HCT116 (cell line): ENCODE measurements around the gene KLK6. TPM values are rescaled to one million over a fixed set of nuclear protein-coding genes. Genes with fewer than 3 reads are reported as not detected.

Experiments
- ATAC-seq: fragments of 200-7000 bp; cut with Tn5 transposase; 2 replicates; pipeline ENCODE4 v1.9.1; 2020; ENCODE audit warnings: mild to moderate bottlenecking, moderate library complexity
- BruUV-seq: library from RNA; stranded (reverse); fragments of 400-500 nt; replicated peaks from 2 replicates; lab custom pipeline; 2021; lab: Mats Ljungman, UMichigan
- CTCF ChIA-PET: fragments of 300-600 bp; sonication (Branson Sonifier 250); formaldehyde crosslinking; loops from one replicate; lab custom pipeline; 2021; ENCODE audit warnings: antibody characterized with exemption; lab: Charles Lee
- POLR2A ChIA-PET: fragments of 300-600, 350-600 bp; sonication (Branson Sonifier 250); formaldehyde crosslinking; loops from one replicate; lab custom pipeline; 2021; ENCODE audit warnings: antibody characterized with exemption; lab: Charles Lee
- RAD21 ChIA-PET, 2 experiments: fragments of 300-600 bp; sonication (Branson Sonifier 250); formaldehyde crosslinking; loops; one replicate each; lab custom pipeline; 2023; ENCODE audit warnings: low total read pairs in 2 of 2; ENCODE audit not compliant: uncharacterized antibody in 2 of 2, unreplicated experiment in 2 of 2, low non-redundant PET in 1 of 2; lab: Charles Lee
- DNase-seq: peaks from one replicate; pipeline ENCODE4 v3.0.0-alpha.2; 2010; ENCODE audit warnings: low read depth, low spot score
- H2AFZ ChIP-seq: fragments of 200-600 bp; shearing (Covaris generic), sonication (generic); 2 replicates; pipeline ENCODE4 v1.6.1; 2017; ENCODE audit warnings: low read depth, mixed run types, mixed read lengths, antibody characterized with exemption, low read length; ENCODE audit not compliant: poor library complexity, severe bottlenecking
- H3K27ac ChIP-seq: 2 replicates; pipeline ENCODE4 v1.5.1; 2012; ENCODE audit warnings: low read depth, low read length
- H3K27me3 ChIP-seq: fragments of 200-600 bp; sonication (generic); 2 replicates; pipeline ENCODE4 v1.6.1; 2016; ENCODE audit warnings: mixed run types, low read length, mixed read lengths; ENCODE audit not compliant: insufficient read depth
- H3K36me3 ChIP-seq, 2 experiments: fragments of 200-500 bp in 1 of 2; fragments of 200-600 bp in 1 of 2; sonication (Bioruptor generic) in 1 of 2; sonication (generic) in 1 of 2; 2 replicates each; pipeline versions ENCODE4 v1.5.1 to v1.6.1; 2014 to 2016; ENCODE audit warnings: low read length in 2 of 2, inconsistent platforms in 1 of 2, mixed read lengths in 1 of 2, mixed run types in 1 of 2; ENCODE audit not compliant: insufficient read depth in 2 of 2, control insufficient read depth in 1 of 2
- H3K4me1 ChIP-seq, 2 experiments: fragments of 200-600 bp in 1 of 2; sonication (generic) in 1 of 2; 2 replicates each; pipeline versions ENCODE4 v1.5.1 to v1.6.1; 2012 to 2017; ENCODE audit warnings: low read length in 2 of 2, inconsistent platforms in 1 of 2, mild to moderate bottlenecking in 1 of 2, mixed read lengths in 1 of 2, mixed run types in 1 of 2, moderate library complexity in 1 of 2; ENCODE audit not compliant: insufficient read depth in 2 of 2, control insufficient read depth in 1 of 2
- H3K4me2 ChIP-seq: fragments of 200-600 bp; sonication (generic); 2 replicates; pipeline ENCODE4 v1.6.1; 2017; ENCODE audit warnings: mixed run types, low read length, mixed read lengths
- H3K4me3 ChIP-seq, 2 experiments: fragments of 200-600 bp in 1 of 2; sonication (generic) in 1 of 2; replicated peaks in 1 of 2; 2 replicates each; pipeline ENCODE4 v1.5.1; 2011 to 2016; ENCODE audit warnings: low read length in 2 of 2, control low read depth in 1 of 2, low read depth in 1 of 2, mild to moderate bottlenecking in 1 of 2, mixed read lengths in 1 of 2, mixed run types in 1 of 2
- H3K79me2 ChIP-seq: fragments of 200-600 bp; sonication (generic); 2 replicates; pipeline ENCODE4 v1.6.1; 2017; ENCODE audit warnings: mild to moderate bottlenecking, mixed run types, low read length, moderate library complexity, mixed read lengths; ENCODE audit not compliant: insufficient read depth
- H3K9ac ChIP-seq: fragments of 200-600 bp; sonication (generic); 2 replicates; pipeline ENCODE4 v1.6.1; 2016; ENCODE audit warnings: low read length, mixed read lengths
- H3K9me2 ChIP-seq: fragments of 200-600 bp; sonication (generic), shearing (Covaris generic); 2 replicates; pipeline ENCODE4 v1.6.1; 2017; ENCODE audit warnings: mixed run types, mild to moderate bottlenecking, moderate library complexity; ENCODE audit not compliant: insufficient read depth
- H3K9me3 ChIP-seq, 2 experiments: fragments of 200-500 bp in 1 of 2; fragments of 200-600 bp in 1 of 2; sonication (Bioruptor generic) in 1 of 2; sonication (generic) in 1 of 2; 2 replicates each; pipeline ENCODE4 v1.6.1; 2014 to 2017; ENCODE audit warnings: low read length in 2 of 2, mixed read lengths in 2 of 2, inconsistent platforms in 1 of 2, low read depth in 1 of 2, mild to moderate bottlenecking in 1 of 2, mixed run types in 1 of 2, moderate library complexity in 1 of 2; ENCODE audit not compliant: control insufficient read depth in 1 of 2, insufficient read depth in 1 of 2
- H4K20me1 ChIP-seq: fragments of 200-600 bp; sonication (generic), shearing (Covaris generic); 2 replicates; pipeline ENCODE4 v1.6.1; 2017; ENCODE audit warnings: mixed run types, mild to moderate bottlenecking, moderate library complexity; ENCODE audit not compliant: insufficient read depth
- CBX3 ChIP-seq: IDR thresholded peaks from 2 replicates; pipeline ENCODE4 v1.6.1; 2012; ENCODE audit warnings: low read depth
- CEBPB ChIP-seq: IDR thresholded peaks from 2 replicates; pipeline ENCODE4 v1.6.1; 2012; ENCODE audit warnings: low read depth
- EGR1 ChIP-seq: IDR thresholded peaks from 2 replicates; pipeline ENCODE4 v1.6.1; 2012; ENCODE audit warnings: low read depth
- ELF1 ChIP-seq: IDR thresholded peaks from 2 replicates; pipeline ENCODE4 v1.6.1; 2012; ENCODE audit warnings: low read depth, borderline replicate concordance
- EZH2 ChIP-seq: fragments of 200-600 bp; sonication (generic); IDR thresholded peaks from 2 replicates; pipeline ENCODE4 v1.6.1; 2017; ENCODE audit warnings: antibody characterized with exemption, mixed run types
- JUND ChIP-seq: IDR thresholded peaks from 2 replicates; pipeline ENCODE4 v1.6.1; 2012
- MAX ChIP-seq: IDR thresholded peaks from 2 replicates; pipeline ENCODE4 v1.6.1; 2012
- POLR2A ChIP-seq: IDR thresholded peaks from 2 replicates; pipeline ENCODE4 v1.7.0; 2011; ENCODE audit warnings: borderline replicate concordance; ENCODE audit not compliant: insufficient read depth, insufficient read length; ENCODE audit errors: extremely low read depth
- POLR2AphosphoS5 ChIP-seq: IDR thresholded peaks from 2 replicates; pipeline ENCODE4 v1.6.1; 2011; ENCODE audit warnings: mild to moderate bottlenecking, low read depth, low read length, moderate library complexity
- RAD21 ChIP-seq: IDR thresholded peaks from 2 replicates; pipeline ENCODE4 v1.6.1; 2012; ENCODE audit warnings: low read depth, mild to moderate bottlenecking
- REST ChIP-seq: IDR thresholded peaks from 2 replicates; pipeline ENCODE4 v1.6.1; 2012; ENCODE audit warnings: low read depth
- SIN3A ChIP-seq: IDR thresholded peaks from 2 replicates; pipeline ENCODE4 v1.6.1; 2012; ENCODE audit warnings: low read depth
- SP1 ChIP-seq: IDR thresholded peaks from 2 replicates; pipeline ENCODE4 v1.6.1; 2012; ENCODE audit warnings: low read depth
- SRF ChIP-seq: IDR thresholded peaks from 2 replicates; pipeline ENCODE4 v1.6.1; 2012; ENCODE audit warnings: low read depth
- TCF7L2 ChIP-seq: IDR thresholded peaks from 2 replicates; pipeline ENCODE4 v1.7.0; 2011; ENCODE audit warnings: borderline replicate concordance, inconsistent platforms; ENCODE audit not compliant: insufficient read depth, insufficient read length; ENCODE audit errors: extremely low read depth
- YY1 ChIP-seq: IDR thresholded peaks from 2 replicates; pipeline ENCODE4 v1.6.1; 2011; ENCODE audit warnings: low read length, low read depth, moderate library complexity, mild to moderate bottlenecking; ENCODE audit not compliant: insufficient replicate concordance; ENCODE audit errors: extremely low read depth
- ZFX ChIP-seq: fragments of 450-650 bp; IDR thresholded peaks from 2 replicates; pipeline ENCODE4 v1.6.1; 2017
- ZNF274 ChIP-seq: fragments of 200-500 bp; sonication (Bioruptor generic); IDR thresholded peaks from 2 replicates; pipeline ENCODE4 v1.6.1; 2014; ENCODE audit warnings: mild to moderate bottlenecking, low read depth, low read length, inconsistent platforms
- intact Hi-C: fragments of 100-400 bp; cut with micrococcal nuclease; formaldehyde crosslinking; loops from 2 replicates; pipeline ENCODE4 v1.10.0; 2022
- total RNA-seq: library from RNA; stranded (reverse); gene quantifications from one replicate; pipeline ENCODE4 v1.2.1, GENCODE V29; 2021; ENCODE audit not compliant: unreplicated experiment
- TF ChIP-seq, protein P1 (sequence below): IDR thresholded peaks from 2 replicates; pipeline ENCODE4 v1.6.1; 2012
- TF ChIP-seq, protein P2 (sequence below), 3 experiments: fragments of 200-600 bp in 1 of 3; sonication (generic) in 1 of 3; IDR thresholded peaks in 2 of 3; conservative IDR thresholded peaks in 1 of 3; 2 replicates each; pipeline ENCODE4 v1.5.1; 2012 to 2017; ENCODE audit warnings: low read depth in 2 of 3, low read length in 2 of 3, antibody characterized with exemption in 1 of 3, borderline replicate concordance in 1 of 3, control low read depth in 1 of 3, mild to moderate bottlenecking in 1 of 3, mixed read lengths in 1 of 3, mixed run types in 1 of 3, moderate library complexity in 1 of 3; ENCODE audit not compliant: insufficient read depth in 1 of 3

KLK6 gene
- total RNA-seq, 1 experiment from 2014 or later, result 40.5 TPM

DNA sequence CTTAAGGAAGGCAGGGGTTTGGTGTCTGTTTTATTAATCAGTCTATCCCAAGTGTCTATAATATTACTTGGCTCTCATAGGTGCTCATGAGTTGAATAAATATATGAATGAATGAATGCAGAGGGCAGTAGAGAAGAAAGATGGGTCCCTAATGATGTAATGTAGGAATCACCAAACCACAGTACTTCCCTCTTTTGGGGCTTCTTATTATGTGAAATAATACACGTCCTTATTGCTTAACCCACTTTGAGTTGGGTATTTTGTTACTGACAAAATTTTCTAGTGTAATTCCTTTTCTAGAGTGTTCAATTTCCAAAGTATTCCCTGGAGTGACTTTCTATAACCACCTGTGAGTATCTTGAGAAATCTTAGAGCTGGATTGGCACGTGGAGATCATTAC, 29.8 kb downstream of the KLK6 start (continued):
- no peak for TF ChIP-seq TCF7L2
- TF ChIP-seq ZNF274, result no peak
- no peak for TF ChIP-seq ZFX

DNA sequence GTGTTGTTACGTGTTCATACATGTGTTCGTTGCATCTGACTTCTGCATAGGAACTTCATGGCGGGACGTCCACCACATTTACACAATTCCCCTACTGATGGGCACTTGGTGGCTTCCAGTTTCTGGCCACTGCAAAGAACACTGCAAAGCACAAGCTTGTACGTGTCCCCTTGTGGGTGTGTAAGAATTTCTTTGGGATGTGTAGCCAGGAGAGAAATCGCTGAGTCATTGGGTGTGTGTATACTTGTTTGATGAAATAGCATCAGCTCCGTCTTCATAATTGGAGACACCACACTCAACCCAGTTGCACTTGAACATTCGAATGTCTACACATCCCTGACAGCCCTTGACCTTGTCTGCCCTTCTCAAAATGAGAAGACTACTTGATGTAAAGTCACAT, 35.8 kb downstream of the KLK6 start:
- intact Hi-C loops, result loop anchor here (2.0 kb wide), 2 partner anchors 35 to 67 kb away; partner anchors contain the start of genes KLK6 and KLK8
- H3K27ac ChIP-seq, result peak overlapping the region; percentile 78
- peak overlapping the region; percentile 77 for H2AFZ ChIP-seq
- no peaks in the 10 kb centered on the region for H3K27me3 ChIP-seq
- no peaks in the 10 kb centered on the region for H3K36me3 ChIP-seq
- peak overlapping the region in 1 of 2 experiments; percentile 1; a peak in 1 of 4 replicates for H3K4me3 ChIP-seq
- H3K4me1 ChIP-seq, result peaks cover 47 to 54% of the 10 kb centered on the region in 2 experiments
- H3K79me2 ChIP-seq, result no peaks in the 10 kb centered on the region
- BruUV-seq, result no TSS peak
- H3K9me2 ChIP-seq, result no peaks in the 10 kb centered on the region
- H3K9ac ChIP-seq, result peak overlapping the region; percentile 40
- RAD21 ChIA-PET, result interaction anchor here (1.3 to 1.7 kb wide), 3 partner anchors 12 to 83 kb away, joined by 3 to 4 read pairs (median 4); no protein-coding TSS in a partner anchor
- H3K4me2 ChIP-seq, result peak overlapping the region; percentile 82
- H4K20me1 ChIP-seq, result no peaks in the 10 kb centered on the region
- no peaks in the 10 kb centered on the region for H3K9me3 ChIP-seq
- CTCF ChIA-PET, result interaction anchor here (1.2 to 10.4 kb wide), 4 partner anchors 11 to 163 kb away, joined by 3 to 62 read pairs (median 9); no protein-coding TSS in a partner anchor
- DNase-seq (no peak), ATAC-seq (no peak)
- POLR2A ChIA-PET, result interaction anchor here (0.6 to 2.1 kb wide), 7 partner anchors 12 to 1961 kb away, joined by 3 to 8 read pairs (median 4); partner anchors contain the start of genes KLK10, KLK6 and KLK8
- TF ChIP-seq JUND, result peak; percentile 61
- TF ChIP-seq ELF1, result no peak
- no peak; the same call in 1 of the 2 replicates for TF ChIP-seq POLR2AphosphoS5
- TF ChIP-seq, protein P1, sequence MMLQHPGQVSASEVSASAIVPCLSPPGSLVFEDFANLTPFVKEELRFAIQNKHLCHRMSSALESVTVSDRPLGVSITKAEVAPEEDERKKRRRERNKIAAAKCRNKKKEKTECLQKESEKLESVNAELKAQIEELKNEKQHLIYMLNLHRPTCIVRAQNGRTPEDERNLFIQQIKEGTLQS, result no peak
- TF ChIP-seq, protein P2, sequence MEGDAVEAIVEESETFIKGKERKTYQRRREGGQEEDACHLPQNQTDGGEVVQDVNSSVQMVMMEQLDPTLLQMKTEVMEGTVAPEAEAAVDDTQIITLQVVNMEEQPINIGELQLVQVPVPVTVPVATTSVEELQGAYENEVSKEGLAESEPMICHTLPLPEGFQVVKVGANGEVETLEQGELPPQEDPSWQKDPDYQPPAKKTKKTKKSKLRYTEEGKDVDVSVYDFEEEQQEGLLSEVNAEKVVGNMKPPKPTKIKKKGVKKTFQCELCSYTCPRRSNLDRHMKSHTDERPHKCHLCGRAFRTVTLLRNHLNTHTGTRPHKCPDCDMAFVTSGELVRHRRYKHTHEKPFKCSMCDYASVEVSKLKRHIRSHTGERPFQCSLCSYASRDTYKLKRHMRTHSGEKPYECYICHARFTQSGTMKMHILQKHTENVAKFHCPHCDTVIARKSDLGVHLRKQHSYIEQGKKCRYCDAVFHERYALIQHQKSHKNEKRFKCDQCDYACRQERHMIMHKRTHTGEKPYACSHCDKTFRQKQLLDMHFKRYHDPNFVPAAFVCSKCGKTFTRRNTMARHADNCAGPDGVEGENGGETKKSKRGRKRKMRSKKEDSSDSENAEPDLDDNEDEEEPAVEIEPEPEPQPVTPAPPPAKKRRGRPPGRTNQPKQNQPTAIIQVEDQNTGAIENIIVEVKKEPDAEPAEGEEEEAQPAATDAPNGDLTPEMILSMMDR (IDR thresholded peaks at IDR 0.05 in 2 of 3, conservative IDR thresholded peaks at IDR 0.05 in 1 of 3; ENCODE audit: borderline replicate concordance in 1 of 3, insufficient read depth in 1 of 3, low read depth in 2 of 3, low read length in 2 of 3), result no peak
- TF ChIP-seq REST, result no peak
- TF ChIP-seq ZNF274, result no peak
- TF ChIP-seq ZFX, result no peak
- TF ChIP-seq MAX, result no peak
- TF ChIP-seq TCF7L2, result no peak
- TF ChIP-seq RAD21, result 0 out of 2 replicates have a peak, but pooled peaks have one; percentile 5
- TF ChIP-seq SRF, result no peak
- TF ChIP-seq EZH2, result no peak
- TF ChIP-seq CBX3, result peak; percentile 34; the same call in 1 of the 2 replicates
- TF ChIP-seq POLR2A, result no peak
- no peak for TF ChIP-seq SIN3A
- no peak for TF ChIP-seq EGR1
- no peak for TF ChIP-seq YY1
- TF ChIP-seq CEBPB, result no peak; the same call in 1 of the 2 replicates
- TF ChIP-seq SP1, result peak; percentile 49; the same call in 1 of the 2 replicates
